ENCODE results near the gene DHCR7. TPM values are rescaled to one million over a fixed set of nuclear protein-coding genes. Genes with fewer than 3 reads are reported as not detected.

The DHCR7 gene
- total and polyA plus RNA-seq, 9 donors: 25.3 to 264 (median 51.1) TPM

GRCh38 chr11:71442880-71443279 is 5.3 kb downstream of the DHCR7 start:
- H3K36me3 ChIP-seq: no peaks in the 10 kb centered on the region
- 96 to 99% (median 99%) methylated on average over 5 of the region's 5 CpGs for WGBS, 3 donors
- intact Hi-C loops (cut with DNase I): no loop called here

GRCh38 chr11:71442123-71442522 is 6.1 kb downstream of the DHCR7 start:
- intact Hi-C loops (cut with DNase I): no loop called here
- no peaks in the 10 kb centered on the region for H3K9me3 ChIP-seq
- no peak overlapping the region for H3K4me3 ChIP-seq
- peaks cover 2% of the 10 kb centered on the region for H3K4me1 ChIP-seq (ENCODE audit: insufficient read depth)
- DNase-seq: peak in 1 of 5 donors; percentile 10
- WGBS, 3 donors: 90 to 97% (median 95%) methylated on average over 8 of the region's 8 CpGs
- no peak overlapping the region for H3K27ac ChIP-seq
- TF ChIP-seq EP300 (IDR thresholded peaks at IDR 0.05) (no peak), POLR2A (IDR thresholded peaks at IDR 0.05) (no peak)
- TF ChIP-seq, protein P1, sequence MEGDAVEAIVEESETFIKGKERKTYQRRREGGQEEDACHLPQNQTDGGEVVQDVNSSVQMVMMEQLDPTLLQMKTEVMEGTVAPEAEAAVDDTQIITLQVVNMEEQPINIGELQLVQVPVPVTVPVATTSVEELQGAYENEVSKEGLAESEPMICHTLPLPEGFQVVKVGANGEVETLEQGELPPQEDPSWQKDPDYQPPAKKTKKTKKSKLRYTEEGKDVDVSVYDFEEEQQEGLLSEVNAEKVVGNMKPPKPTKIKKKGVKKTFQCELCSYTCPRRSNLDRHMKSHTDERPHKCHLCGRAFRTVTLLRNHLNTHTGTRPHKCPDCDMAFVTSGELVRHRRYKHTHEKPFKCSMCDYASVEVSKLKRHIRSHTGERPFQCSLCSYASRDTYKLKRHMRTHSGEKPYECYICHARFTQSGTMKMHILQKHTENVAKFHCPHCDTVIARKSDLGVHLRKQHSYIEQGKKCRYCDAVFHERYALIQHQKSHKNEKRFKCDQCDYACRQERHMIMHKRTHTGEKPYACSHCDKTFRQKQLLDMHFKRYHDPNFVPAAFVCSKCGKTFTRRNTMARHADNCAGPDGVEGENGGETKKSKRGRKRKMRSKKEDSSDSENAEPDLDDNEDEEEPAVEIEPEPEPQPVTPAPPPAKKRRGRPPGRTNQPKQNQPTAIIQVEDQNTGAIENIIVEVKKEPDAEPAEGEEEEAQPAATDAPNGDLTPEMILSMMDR (IDR thresholded peaks at IDR 0.05): no peak
- H3K36me3 ChIP-seq: no peaks in the 10 kb centered on the region
- no peaks in the 10 kb centered on the region for H3K27me3 ChIP-seq

More at GRCh38 chr11:71442880-71443279, 5.3 kb downstream of the DHCR7 start:
- Histone ChIP-seq H3K27ac (no peak overlapping the region), H3K9me3 (no peaks in the 10 kb centered on the region), H3K4me1 (ENCODE audit: insufficient read depth) (peaks cover 2% of the 10 kb centered on the region), H3K27me3 (no peaks in the 10 kb centered on the region), H3K4me3 (no peak overlapping the region)
- TF ChIP-seq EP300 (IDR thresholded peaks at IDR 0.05): no peak
- TF ChIP-seq, protein P1 (IDR thresholded peaks at IDR 0.05): no peak
- TF ChIP-seq POLR2A (IDR thresholded peaks at IDR 0.05): no peak
- peak in 1 of 5 donors; percentile 12 for DNase-seq

- H3K27ac ChIP-seq: no peak overlapping the region
- intact Hi-C loops (cut with DNase I): no loop called here
- H3K4me3 ChIP-seq: no peak overlapping the region
- no peak for DNase-seq
- H3K27me3 ChIP-seq: no peaks in the 10 kb centered on the region
- WGBS, 3 donors: 96% methylated on average over 11 of the region's 11 CpGs
- no peaks in the 10 kb centered on the region for H3K36me3 ChIP-seq
- H3K9me3 ChIP-seq: no peaks in the 10 kb centered on the region
- no peak for TF ChIP-seq EP300 (IDR thresholded peaks at IDR 0.05)
- TF ChIP-seq POLR2A (IDR thresholded peaks at IDR 0.05): no peak
- TF ChIP-seq, protein P1 (IDR thresholded peaks at IDR 0.05): no peak
- H3K4me1 ChIP-seq (ENCODE audit: insufficient read depth): no peaks in the 10 kb centered on the region
Measured at GRCh38 chr11:71441251-71441650, 6.9 kb downstream of the DHCR7 start.

DNA sequence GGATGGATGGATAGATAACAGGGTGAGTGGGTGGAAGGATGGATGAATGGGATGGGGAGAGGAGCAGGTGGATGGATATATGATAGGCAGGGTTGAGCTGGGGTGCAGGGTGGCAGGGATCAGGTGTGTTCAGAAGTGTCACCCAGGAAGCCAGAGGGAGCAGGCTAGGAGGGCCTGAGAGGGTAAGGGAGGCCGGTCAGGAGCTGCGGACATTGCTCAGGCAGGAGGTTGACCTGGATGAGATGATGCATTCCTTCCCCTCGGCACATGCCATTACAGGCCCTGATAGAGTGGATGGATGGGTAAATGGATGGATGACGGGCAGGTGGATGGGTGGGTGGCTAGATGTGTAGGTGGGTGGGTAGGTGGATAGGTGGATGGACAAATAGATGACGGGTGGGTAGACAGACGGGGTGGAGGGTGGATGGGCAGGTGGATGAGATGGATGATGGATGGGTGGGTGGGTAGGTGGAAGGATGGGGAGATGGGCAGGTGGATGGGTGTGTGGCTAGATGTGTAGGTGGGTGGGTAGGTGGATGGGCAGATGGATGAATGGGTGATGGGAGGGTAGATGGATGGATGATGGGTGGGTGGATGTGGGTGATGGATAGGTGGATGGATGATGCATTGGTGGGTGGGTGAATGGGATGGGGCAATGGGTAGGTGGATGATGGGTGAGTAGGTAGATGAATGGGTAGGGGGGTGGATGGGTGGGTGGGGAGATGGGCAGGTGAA is 8.0 kb downstream of the DHCR7 start:
- WGBS, 3 donors: 94 to 96% (median 94%) methylated on average over 6 of the region's 6 CpGs
- no peak overlapping the region for H3K4me3 ChIP-seq
- DNase-seq: no peak
- intact Hi-C loops (cut with DNase I): no loop called here
- H3K4me1 ChIP-seq (ENCODE audit: insufficient read depth): no peaks in the 10 kb centered on the region
- H3K27me3 ChIP-seq: no peaks in the 10 kb centered on the region
- H3K36me3 ChIP-seq: no peaks in the 10 kb centered on the region
- H3K9me3 ChIP-seq: no peaks in the 10 kb centered on the region
- H3K27ac ChIP-seq: no peak overlapping the region
- TF ChIP-seq, protein P1 (IDR thresholded peaks at IDR 0.05): no peak

Data from ovary (tissue), 9 donors.